ENCODE measurements around the gene EIF2D. TPM values are rescaled to one million over a fixed set of nuclear protein-coding genes. Genes with fewer than 3 reads are reported as not detected.

The EIF2D gene
- total RNA-seq, 2 donors from 2014 or later, result 38.3 to 41.9 TPM

DNA sequence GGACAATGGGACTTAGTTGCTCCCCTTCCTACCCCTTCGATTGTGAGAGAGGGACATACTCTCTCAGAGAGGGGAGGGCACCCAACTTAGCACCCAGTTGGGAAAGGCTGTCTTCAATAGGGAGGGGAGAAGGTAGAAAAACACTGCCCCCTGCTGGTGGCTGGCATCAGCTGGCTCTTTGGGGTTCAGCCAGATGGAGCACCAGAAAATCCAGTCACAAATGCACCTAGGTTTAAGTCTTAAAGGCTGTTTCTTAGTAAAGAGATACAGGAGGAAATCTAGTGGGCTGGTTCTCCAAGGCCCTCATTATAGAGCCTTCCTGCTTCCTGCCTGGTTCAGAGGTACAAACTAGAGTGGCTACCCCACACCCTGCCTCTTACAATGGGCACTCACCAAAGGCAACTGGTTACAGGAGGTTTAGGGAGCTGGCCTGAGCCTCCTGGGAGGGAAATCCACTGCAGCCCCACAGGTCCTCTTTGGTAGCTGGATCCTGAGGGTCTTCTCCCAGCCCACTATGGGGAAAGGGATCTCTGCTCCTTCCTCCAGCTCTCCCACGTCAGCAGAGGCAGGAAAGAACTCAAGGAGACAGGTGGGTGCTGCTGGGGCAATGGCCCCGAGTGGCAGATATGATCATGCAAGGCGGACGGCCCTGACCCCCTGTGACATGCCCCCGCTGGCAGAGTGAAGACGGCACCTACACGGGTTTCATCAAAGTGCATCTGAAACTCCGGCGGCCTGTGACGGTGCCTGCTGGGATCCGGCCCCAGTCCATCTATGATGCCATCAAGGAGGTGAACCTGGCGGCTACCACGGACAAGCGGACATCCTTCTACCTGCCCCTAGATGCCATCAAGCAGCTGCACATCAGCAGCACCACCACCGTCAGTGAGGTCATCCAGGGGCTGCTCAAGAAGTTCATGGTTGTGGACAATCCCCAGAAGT is 28.3 kb downstream of the EIF2D start:
- peak overlapping the region; percentile 5 for H3K27ac Mint-ChIP-seq
- H3K4me1 Mint-ChIP-seq, result peaks cover 3% of the 10 kb centered on the region

DNA sequence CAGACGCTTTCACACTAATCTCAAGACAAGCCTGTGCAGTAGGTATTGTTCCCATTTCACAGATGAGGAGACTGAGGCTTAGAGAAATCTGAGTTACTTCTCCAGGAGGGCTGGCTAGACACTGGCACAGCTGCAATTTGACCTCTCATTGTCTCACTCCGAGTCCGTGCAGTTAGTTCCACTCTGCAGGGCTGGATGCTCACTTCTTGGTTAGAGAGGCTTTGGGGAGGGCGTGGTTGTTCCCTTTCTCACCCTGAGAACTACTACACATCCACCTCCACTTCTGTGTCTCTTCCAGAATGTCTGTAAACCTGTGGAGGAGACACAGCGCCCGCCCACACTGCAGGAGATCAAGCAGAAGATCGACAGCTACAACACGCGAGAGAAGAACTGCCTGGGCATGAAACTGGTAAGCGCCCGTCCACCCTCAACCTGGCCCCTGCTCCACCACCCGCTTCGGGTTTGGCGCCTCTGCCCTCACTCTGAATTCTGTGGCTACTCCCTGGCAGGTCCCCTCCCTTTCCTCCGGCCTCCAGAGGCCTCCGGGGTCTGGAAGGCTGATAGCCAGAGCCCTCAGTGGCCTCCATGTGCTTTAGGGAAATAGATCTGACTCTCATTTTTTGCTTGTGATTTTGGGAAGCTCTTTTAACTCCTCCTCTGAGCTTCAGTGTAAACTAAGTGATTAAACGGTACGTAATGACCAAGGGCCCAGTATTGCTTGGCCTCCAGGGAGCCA is 29.1 kb downstream of the EIF2D start:
- Mint-ChIP-seq H3K4me3 (no peak overlapping the region), H3K9me3 (no peaks in the 10 kb centered on the region), H3K36me3 (ENCODE audit: low read depth) (peaks cover 2% of the 10 kb centered on the region), H3K27ac (peak overlapping the region; percentile 5), H3K4me1 (peaks cover 3% of the 10 kb centered on the region), H3K27me3 (ENCODE audit: insufficient read depth) (no peaks in the 10 kb centered on the region)
- 87 to 90% methylated on average over 10 to 18 of the region's 18 CpGs for WGBS, 2 experiments (ENCODE audit: insufficient coverage in 1 of 2, insufficient read length in 1 of 2)
- TF ChIP-seq, protein P1, sequence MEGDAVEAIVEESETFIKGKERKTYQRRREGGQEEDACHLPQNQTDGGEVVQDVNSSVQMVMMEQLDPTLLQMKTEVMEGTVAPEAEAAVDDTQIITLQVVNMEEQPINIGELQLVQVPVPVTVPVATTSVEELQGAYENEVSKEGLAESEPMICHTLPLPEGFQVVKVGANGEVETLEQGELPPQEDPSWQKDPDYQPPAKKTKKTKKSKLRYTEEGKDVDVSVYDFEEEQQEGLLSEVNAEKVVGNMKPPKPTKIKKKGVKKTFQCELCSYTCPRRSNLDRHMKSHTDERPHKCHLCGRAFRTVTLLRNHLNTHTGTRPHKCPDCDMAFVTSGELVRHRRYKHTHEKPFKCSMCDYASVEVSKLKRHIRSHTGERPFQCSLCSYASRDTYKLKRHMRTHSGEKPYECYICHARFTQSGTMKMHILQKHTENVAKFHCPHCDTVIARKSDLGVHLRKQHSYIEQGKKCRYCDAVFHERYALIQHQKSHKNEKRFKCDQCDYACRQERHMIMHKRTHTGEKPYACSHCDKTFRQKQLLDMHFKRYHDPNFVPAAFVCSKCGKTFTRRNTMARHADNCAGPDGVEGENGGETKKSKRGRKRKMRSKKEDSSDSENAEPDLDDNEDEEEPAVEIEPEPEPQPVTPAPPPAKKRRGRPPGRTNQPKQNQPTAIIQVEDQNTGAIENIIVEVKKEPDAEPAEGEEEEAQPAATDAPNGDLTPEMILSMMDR (conservative IDR thresholded peaks at IDR 0.05), result no peak
- no peak overlapping the region for H3K4me3 ChIP-seq (ENCODE audit: low read length)
- no peaks in the 10 kb centered on the region for H3K9me3 ChIP-seq (ENCODE audit: control insufficient read depth, low read length)
- DNase-seq, result no peak
- H3K27ac ChIP-seq (ENCODE audit: low read depth, low read length), result no peak overlapping the region
- H3K9ac ChIP-seq (ENCODE audit: extremely low read depth, low read length, poor library complexity, severe bottlenecking), result no peak overlapping the region
- H3K4me1 ChIP-seq (ENCODE audit: control insufficient read depth, insufficient read depth, low read length), result no peaks in the 10 kb centered on the region
- no peaks in the 10 kb centered on the region for H3K36me3 ChIP-seq (ENCODE audit: control insufficient read depth, insufficient read depth, low read length)
- H3K27me3 ChIP-seq (ENCODE audit: control insufficient read depth, insufficient read depth, low read length, poor library complexity, severe bottlenecking), result no peaks in the 10 kb centered on the region

More for the DNA sequence above, 28.3 kb downstream of the EIF2D start:
- 88% methylated on average over 14 to 16 of the region's 16 CpGs for WGBS, 2 experiments (ENCODE audit: insufficient coverage in 1 of 2, insufficient read length in 1 of 2)
- Histone ChIP-seq H3K4me1 (ENCODE audit: control insufficient read depth, insufficient read depth, low read length) (no peaks in the 10 kb centered on the region), H3K4me3 (ENCODE audit: low read length) (no peak overlapping the region), H3K9ac (ENCODE audit: extremely low read depth, low read length, poor library complexity, severe bottlenecking) (no peak overlapping the region), H3K27me3 (ENCODE audit: control insufficient read depth, insufficient read depth, low read length, poor library complexity, severe bottlenecking) (no peaks in the 10 kb centered on the region), H3K27ac (ENCODE audit: low read depth, low read length) (no peak overlapping the region), H3K9me3 (ENCODE audit: control insufficient read depth, low read length) (no peaks in the 10 kb centered on the region), H3K36me3 (ENCODE audit: control insufficient read depth, insufficient read depth, low read length) (peaks cover under 1% of the 10 kb centered on the region)
- Mint-ChIP-seq H3K27me3 (ENCODE audit: insufficient read depth) (no peaks in the 10 kb centered on the region), H3K9me3 (no peaks in the 10 kb centered on the region), H3K36me3 (ENCODE audit: low read depth) (peaks cover 2% of the 10 kb centered on the region), H3K4me3 (no peak overlapping the region)
- DNase-seq, result peak; percentile 93
- TF ChIP-seq, protein P1 (conservative IDR thresholded peaks at IDR 0.05), result peak; percentile 98

DNA sequence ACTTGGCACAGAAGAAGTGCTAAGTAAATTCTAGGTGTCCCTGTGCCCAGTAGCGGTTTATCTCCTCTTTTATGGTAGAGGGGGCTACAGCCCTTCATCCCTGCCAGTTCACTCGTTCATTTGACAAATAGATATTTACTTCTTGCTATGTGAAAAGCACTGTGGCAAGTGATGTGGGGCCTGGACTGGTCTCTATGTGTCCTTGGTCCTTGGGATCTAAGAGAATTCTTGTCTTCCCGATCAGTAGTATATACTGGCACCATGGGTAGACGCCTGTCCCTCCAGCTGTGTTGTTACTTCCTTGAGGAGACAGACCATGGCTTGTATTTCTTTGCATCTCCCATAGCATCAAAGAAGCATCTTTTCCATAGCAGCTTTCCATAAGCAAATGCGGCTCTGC is 29.7 kb downstream of the EIF2D start:
- no peaks in the 10 kb centered on the region for H3K9me3 Mint-ChIP-seq
- H3K27me3 Mint-ChIP-seq (ENCODE audit: insufficient read depth), result no peaks in the 10 kb centered on the region
- 89 to 90% methylated on average over 4 to 5 of the region's 5 CpGs for WGBS, 2 experiments (ENCODE audit: insufficient coverage in 1 of 2, insufficient read length in 1 of 2)
- no peak overlapping the region for H3K4me3 ChIP-seq (ENCODE audit: low read length)
- H3K9ac ChIP-seq (ENCODE audit: extremely low read depth, low read length, poor library complexity, severe bottlenecking), result no peak overlapping the region
- no peak overlapping the region for H3K27ac Mint-ChIP-seq
- TF ChIP-seq, protein P1 (conservative IDR thresholded peaks at IDR 0.05), result no peak
- H3K4me1 ChIP-seq (ENCODE audit: control insufficient read depth, insufficient read depth, low read length), result no peaks in the 10 kb centered on the region
- peaks cover 3% of the 10 kb centered on the region for H3K4me1 Mint-ChIP-seq
- H3K36me3 Mint-ChIP-seq (ENCODE audit: low read depth), result peaks cover 2% of the 10 kb centered on the region
- H3K4me3 Mint-ChIP-seq, result no peak overlapping the region
- H3K27ac ChIP-seq (ENCODE audit: low read depth, low read length), result no peak overlapping the region
- no peak for DNase-seq
- no peaks in the 10 kb centered on the region for H3K27me3 ChIP-seq (ENCODE audit: control insufficient read depth, insufficient read depth, low read length, poor library complexity, severe bottlenecking)
- H3K9me3 ChIP-seq (ENCODE audit: control insufficient read depth, low read length), result no peaks in the 10 kb centered on the region
- no peaks in the 10 kb centered on the region for H3K36me3 ChIP-seq (ENCODE audit: control insufficient read depth, insufficient read depth, low read length)
